ENCODE results near the gene KRTAP2-1.
"Not testable (repeated sequence)": the region's sequence is repeated elsewhere in the genome, so short reads cannot be mapped to it uniquely, and the experiment has no call there.

The KRTAP2-1 gene, protein sequence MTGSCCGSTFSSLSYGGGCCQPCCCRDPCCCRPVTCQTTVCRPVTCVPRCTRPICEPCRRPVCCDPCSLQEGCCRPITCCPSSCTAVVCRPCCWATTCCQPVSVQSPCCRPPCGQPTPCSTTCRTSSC

DNA sequence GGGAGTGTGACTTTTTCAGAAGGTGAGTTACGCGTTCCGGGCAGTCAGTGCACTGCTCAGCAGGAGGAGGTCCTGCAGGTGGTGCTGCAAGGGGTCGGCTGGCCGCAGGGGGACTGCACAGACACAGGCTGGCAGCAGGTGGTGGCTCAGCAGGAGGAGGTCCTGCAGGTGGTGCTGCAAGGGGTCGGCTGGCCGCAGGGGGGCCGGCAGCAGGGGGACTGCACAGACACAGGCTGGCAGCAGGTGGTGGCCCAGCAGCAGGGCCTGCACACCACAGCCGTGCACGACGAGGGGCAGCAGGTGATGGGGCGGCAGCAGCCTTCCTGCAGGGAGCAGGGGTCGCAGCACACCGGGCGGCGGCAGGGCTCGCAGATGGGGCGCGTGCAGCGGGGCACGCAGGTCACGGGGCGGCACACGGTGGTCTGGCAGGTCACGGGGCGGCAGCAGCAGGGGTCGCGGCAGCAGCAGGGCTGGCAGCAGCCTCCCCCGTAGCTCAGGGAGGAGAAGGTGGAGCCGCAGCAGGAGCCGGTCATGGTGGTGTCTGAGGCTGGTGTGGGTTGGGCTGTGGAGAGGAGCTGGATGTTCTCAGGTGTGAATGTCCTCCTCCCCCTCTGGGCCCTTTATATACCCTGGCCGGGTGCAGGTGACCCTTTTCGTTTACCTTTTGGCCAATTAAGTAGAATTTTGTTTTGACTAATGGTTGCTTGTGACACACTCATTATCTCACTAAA, at the start of gene KRTAP2-1:
TSS of gene KRTAP2-1 (minus strand) at position 582 of the 731 bp plus-strand sequence. CDS start at position 533, 49 bp downstream.
- DNase-seq (ENCODE audit: low spot score); in situ Hi-C loops (cut with MboI; ENCODE audit: low pct_unique_long_range_greater_than_20kb, low sequenced_read_pairs, unreplicated experiment): not testable (repeated sequence)

DNA sequence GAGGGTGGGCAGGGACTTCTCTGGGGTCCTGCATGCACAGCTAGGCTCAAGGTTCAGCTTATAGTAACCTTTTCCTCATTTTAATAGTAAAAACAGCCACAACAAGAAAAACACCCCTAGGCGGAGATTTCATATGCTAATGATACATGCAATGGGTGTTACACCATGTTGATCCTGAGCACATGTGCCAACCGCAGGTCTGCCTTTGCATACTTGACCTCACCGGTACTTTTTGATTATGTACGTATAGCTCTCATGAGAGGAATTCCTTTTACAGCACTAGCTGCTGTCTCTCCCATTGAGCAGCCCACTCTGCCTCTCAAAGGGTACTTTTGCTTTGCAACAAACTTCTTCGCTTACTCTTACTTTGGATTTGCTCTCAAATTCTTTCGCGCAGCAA, 48.9 kb upstream of the KRTAP2-1 start:
- in situ Hi-C loops (cut with MboI; ENCODE audit: low pct_unique_long_range_greater_than_20kb, low sequenced_read_pairs, unreplicated experiment): no loop called here
- TF ChIP-seq, protein P1, sequence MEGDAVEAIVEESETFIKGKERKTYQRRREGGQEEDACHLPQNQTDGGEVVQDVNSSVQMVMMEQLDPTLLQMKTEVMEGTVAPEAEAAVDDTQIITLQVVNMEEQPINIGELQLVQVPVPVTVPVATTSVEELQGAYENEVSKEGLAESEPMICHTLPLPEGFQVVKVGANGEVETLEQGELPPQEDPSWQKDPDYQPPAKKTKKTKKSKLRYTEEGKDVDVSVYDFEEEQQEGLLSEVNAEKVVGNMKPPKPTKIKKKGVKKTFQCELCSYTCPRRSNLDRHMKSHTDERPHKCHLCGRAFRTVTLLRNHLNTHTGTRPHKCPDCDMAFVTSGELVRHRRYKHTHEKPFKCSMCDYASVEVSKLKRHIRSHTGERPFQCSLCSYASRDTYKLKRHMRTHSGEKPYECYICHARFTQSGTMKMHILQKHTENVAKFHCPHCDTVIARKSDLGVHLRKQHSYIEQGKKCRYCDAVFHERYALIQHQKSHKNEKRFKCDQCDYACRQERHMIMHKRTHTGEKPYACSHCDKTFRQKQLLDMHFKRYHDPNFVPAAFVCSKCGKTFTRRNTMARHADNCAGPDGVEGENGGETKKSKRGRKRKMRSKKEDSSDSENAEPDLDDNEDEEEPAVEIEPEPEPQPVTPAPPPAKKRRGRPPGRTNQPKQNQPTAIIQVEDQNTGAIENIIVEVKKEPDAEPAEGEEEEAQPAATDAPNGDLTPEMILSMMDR (IDR thresholded peaks at IDR 0.05; ENCODE audit: extremely low read depth, insufficient read depth, missing control alignments): no peak
- no peak for DNase-seq (ENCODE audit: low spot score)

DNA sequence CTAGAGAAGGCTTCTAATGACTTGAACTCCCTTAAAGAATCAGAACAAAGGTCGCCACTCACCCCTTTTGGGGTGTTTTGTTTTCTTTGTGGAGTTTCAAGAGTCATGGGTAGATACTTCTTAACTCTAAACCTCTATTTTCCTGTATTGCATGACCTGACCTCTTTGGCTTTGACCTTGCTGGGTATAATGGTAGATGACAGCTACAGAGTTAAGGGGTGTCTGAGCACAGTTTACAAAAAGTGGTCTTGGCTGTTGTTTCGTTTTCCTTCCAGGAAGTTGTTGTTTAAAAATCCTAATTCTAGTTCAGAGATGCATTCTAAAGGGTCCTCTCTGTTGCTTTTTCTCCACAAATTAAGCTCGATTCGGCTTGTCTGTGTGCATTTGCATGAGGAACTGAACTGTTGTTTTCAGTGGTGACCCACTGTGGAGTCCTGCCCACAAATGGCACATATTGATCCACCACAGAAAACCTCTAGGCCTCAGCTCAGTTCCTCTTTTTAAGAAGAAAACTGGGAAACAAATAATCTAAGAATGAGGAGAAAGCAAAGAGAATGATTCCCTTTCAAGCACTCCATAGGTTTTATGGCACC, 41.7 kb upstream of the KRTAP2-1 start:
- in situ Hi-C loops (cut with MboI; ENCODE audit: low pct_unique_long_range_greater_than_20kb, low sequenced_read_pairs, unreplicated experiment): not testable (repeated sequence)

DNA sequence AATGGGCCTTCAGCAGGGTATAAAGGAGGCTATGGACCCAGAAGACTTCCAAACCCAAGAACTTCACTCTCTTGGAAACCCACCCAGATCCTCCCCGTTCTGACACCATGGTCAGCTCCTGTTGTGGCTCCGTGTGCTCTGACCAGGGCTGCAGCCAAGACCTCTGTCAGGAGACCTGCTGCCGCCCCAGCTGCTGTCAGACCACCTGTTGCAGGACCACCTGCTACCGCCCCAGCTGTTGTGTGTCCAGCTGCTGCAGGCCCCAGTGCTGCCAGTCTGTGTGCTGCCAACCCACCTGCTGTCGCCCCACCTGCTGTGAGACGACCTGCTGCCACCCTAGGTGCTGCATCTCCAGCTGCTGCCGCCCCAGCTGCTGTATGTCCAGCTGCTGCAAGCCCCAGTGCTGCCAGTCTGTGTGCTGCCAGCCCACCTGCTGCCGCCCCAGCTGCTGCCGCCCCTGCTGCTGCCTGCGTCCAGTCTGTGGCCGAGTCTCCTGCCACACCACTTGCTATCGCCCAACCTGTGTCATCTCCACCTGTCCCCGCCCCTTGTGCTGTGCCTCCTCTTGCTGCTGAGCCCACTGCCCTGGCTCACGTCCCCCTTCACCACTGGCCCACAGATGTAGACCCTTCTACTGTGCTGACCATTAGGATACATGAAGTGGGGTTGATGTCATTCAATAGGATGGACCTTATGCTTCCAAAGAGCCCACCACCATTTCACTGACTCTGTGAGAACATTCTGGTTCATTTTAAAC, 37.2 kb upstream of the KRTAP2-1 start, which contains the start of gene KRTAP4-7:
TSS of gene KRTAP4-7 (plus strand) at position 51 of the 757 bp plus-strand sequence. CDS start at position 108, 57 bp downstream.
- in situ Hi-C loops (cut with MboI; ENCODE audit: low pct_unique_long_range_greater_than_20kb, low sequenced_read_pairs, unreplicated experiment); DNase-seq (ENCODE audit: low spot score): not testable (repeated sequence)

More for the DNA sequence above, 41.7 kb upstream of the KRTAP2-1 start:
- DNase-seq (ENCODE audit: low spot score): not testable (repeated sequence)

DNA sequence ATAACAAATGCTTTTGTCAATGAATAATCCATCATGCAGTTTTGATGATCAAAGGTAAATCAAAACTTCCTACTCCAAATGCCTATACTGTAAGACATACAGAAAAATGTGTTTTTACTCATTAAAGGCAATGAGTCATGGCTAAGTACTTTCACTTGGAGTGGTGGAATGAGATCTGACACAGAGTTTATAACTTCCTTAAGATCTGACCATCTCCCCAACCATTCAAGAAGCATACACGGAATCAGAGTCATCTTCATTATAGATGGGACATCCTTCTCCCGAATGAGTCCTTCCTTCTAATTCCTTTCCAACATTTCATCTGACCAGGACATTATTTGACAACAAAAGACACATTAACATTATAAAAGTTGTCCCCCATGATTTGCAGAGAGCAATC, 36.3 kb upstream of the KRTAP2-1 start:
- DNase-seq (ENCODE audit: low spot score); in situ Hi-C loops (cut with MboI; ENCODE audit: low pct_unique_long_range_greater_than_20kb, low sequenced_read_pairs, unreplicated experiment): not testable (repeated sequence)

DNA sequence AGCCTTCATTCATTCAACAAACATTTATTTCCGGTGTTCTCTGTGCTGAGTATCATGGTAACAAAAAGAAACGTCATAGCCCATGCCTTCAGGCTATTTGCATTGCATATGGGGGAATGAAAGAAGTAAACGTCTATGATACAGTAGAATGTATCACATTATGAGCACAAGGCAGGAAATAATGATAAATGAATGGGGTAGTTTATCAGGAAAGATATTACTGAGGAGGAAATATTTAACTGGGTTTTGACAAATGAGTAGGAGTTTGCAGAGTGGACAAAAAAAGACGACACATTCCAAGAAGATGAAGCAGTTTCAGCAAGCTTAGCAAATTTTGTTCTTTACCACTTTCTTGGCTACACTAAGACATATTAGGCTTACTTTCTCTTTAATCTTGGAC, 35.5 kb upstream of the KRTAP2-1 start:
- TF ChIP-seq, protein P1 (IDR thresholded peaks at IDR 0.05; ENCODE audit: extremely low read depth, insufficient read depth, missing control alignments): no peak
- in situ Hi-C loops (cut with MboI; ENCODE audit: low pct_unique_long_range_greater_than_20kb, low sequenced_read_pairs, unreplicated experiment): no loop called here
- DNase-seq (ENCODE audit: low spot score): no peak

DNA sequence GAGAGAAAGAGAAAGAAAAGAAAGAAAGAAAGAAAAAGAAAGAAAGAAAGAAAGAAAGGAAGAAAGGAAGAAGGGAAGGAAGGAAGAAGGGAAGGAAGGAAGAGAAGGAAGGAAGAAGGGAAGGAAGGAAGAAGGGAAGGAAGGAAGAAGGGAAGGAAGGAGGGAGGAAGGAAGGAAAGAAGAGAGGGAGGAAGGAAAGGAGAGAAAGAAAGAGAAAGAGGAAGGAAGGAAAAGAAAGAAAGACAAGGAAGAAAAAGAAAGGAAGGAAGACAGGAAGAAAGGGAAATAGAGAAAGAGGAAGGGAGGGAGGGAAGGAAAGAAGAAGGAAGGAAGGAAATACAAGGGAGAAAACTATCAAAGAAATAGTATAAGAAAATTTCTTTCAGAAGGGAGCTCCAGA, 29.7 kb upstream of the KRTAP2-1 start:
- TF ChIP-seq, protein P1 (IDR thresholded peaks at IDR 0.05; ENCODE audit: extremely low read depth, insufficient read depth, missing control alignments): no peak
- no peak for DNase-seq (ENCODE audit: low spot score)
- in situ Hi-C loops (cut with MboI; ENCODE audit: low pct_unique_long_range_greater_than_20kb, low sequenced_read_pairs, unreplicated experiment): no loop called here

DNA sequence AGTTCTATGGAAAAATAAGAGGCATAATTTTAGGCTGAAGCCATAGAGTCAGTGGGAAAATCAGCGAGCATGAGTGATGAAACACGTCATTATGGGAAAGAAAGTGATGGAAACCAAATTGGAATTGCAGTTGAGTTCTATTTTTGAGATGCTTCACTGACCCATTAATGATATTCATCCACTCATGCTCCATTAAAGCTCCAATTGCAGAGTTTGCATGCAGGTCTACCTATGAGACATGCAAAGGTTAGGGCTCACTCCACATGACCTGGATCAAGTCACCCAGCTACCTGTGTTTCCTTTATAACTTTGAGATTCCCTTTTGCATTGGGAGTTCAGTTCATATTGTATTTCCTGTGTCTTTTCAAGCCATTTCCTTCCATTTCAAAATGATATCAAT, 26.6 kb upstream of the KRTAP2-1 start:
- in situ Hi-C loops (cut with MboI; ENCODE audit: low pct_unique_long_range_greater_than_20kb, low sequenced_read_pairs, unreplicated experiment): no loop called here
- no peak for DNase-seq (ENCODE audit: low spot score)
- TF ChIP-seq, protein P1 (IDR thresholded peaks at IDR 0.05; ENCODE audit: extremely low read depth, insufficient read depth, missing control alignments): no peak

Data from GM13977 (cell line).